Measurements from ENCODE around the gene HOXB5.

The HOXB5 gene

GRCh38 chr17:48603959-48604769 lies 10.6 kb upstream of the HOXB5 start:
- POLR2A ChIA-PET (ENCODE audit: low non-redundant PET), result no interaction called here
- peak overlapping the region; percentile 97 for H3K27ac ChIP-seq
- no peak for TF ChIP-seq CTCF (conservative IDR thresholded peaks at IDR 0.05; ENCODE audit: low read depth)
- CTCF ChIA-PET, result interaction anchor here (0.7 kb wide), 1 partner anchor 400 kb away, joined by 3 read pairs; no protein-coding TSS in a partner anchor
- no peak for DNase-seq (ENCODE audit: low spot score)

- POLR2A ChIA-PET (ENCODE audit: low non-redundant PET), result no interaction called here
- DNase-seq (ENCODE audit: low spot score), result no peak
- TF ChIP-seq CTCF (conservative IDR thresholded peaks at IDR 0.05; ENCODE audit: low read depth), result no peak
- no peak overlapping the region for H3K27ac ChIP-seq
- CTCF ChIA-PET, result interaction anchor here (0.6 to 1.4 kb wide), 5 partner anchors 9 to 266 kb away, joined by 4 to 7 read pairs (median 4); no protein-coding TSS in a partner anchor
These were observed 8.2 kb upstream of the HOXB5 start for GRCh38 chr17:48601539-48602425.

GRCh38 chr17:48601207-48601538 lies 7.6 kb upstream of the HOXB5 start:
- H3K27ac ChIP-seq, result no peak overlapping the region
- CTCF ChIA-PET, result interaction anchor here (0.8 to 1.4 kb wide), 3 partner anchors 9 to 265 kb away, joined by 3 to 4 read pairs (median 4); no protein-coding TSS in a partner anchor
- no peak for DNase-seq (ENCODE audit: low spot score)
- TF ChIP-seq CTCF (conservative IDR thresholded peaks at IDR 0.05; ENCODE audit: low read depth), result no peak
- POLR2A ChIA-PET (ENCODE audit: low non-redundant PET), result no interaction called here

- TF ChIP-seq CTCF (conservative IDR thresholded peaks at IDR 0.05; ENCODE audit: low read depth), result no peak
- no peak overlapping the region for H3K27ac ChIP-seq
- DNase-seq (ENCODE audit: low spot score), result no peak
- ChIA-PET POLR2A (ENCODE audit: low non-redundant PET) (no interaction called here), CTCF (interaction anchor here (0.8 to 1.4 kb wide), 3 partner anchors 9 to 264 kb away, joined by 3 to 4 read pairs (median 4); no protein-coding TSS in a partner anchor)
These were observed 6.9 kb upstream of the HOXB5 start for GRCh38 chr17:48600244-48601098.

GRCh38 chr17:48599354-48599753 lies 5.8 kb upstream of the HOXB5 start:
- H3K27ac ChIP-seq, result no peak overlapping the region
- no peak for DNase-seq (ENCODE audit: low spot score)
- ChIA-PET POLR2A (ENCODE audit: low non-redundant PET) (no interaction called here), CTCF (interaction anchor here (0.9 kb wide), 1 partner anchor 20 kb away, joined by 3 read pairs; no protein-coding TSS in a partner anchor)
- TF ChIP-seq CTCF (conservative IDR thresholded peaks at IDR 0.05; ENCODE audit: low read depth), result no peak

Data from RWPE1 (cell line).